PC-9 (cell line): ENCODE results near the gene C18orf63. TPM values are rescaled to one million over a fixed set of nuclear protein-coding genes. Genes with fewer than 3 reads are reported as not detected.

Experiments used
- BruUV-seq: library from RNA; stranded (reverse); fragments of 400-500 nt; replicated peaks from 2 replicates; lab custom pipeline; 2021; lab: Mats Ljungman, UMichigan
- CTCF ChIA-PET: fragments of 300-600 bp; sonication (Branson Sonifier 250); formaldehyde crosslinking; loops from one replicate; lab custom pipeline; 2022; ENCODE audit warnings: antibody characterized with exemption; lab: Charles Lee
- POLR2A ChIA-PET: fragments of 300-600 bp; sonication (Branson Sonifier 250); formaldehyde crosslinking; loops from one replicate; lab custom pipeline; 2022; ENCODE audit warnings: antibody characterized with exemption; ENCODE audit not compliant: unreplicated experiment; lab: Charles Lee
- DNase-seq, 2 experiments: peaks; one replicate each; pipeline versions ENCODE4 v3.0.0 to v3.0.0-alpha.2; 2015 to 2022; ENCODE audit warnings: mixed read lengths in 1 of 2
- H2AFZ ChIP-seq: fragments of 200-600 bp; sonication (generic); 2 replicates; pipeline ENCODE4 v1.8.1; 2017; ENCODE audit warnings: antibody characterized with exemption
- H3F3A ChIP-seq: fragments of 200-600 bp; sonication (generic); 2 replicates; pipeline ENCODE4 v1.8.1; 2017; ENCODE audit warnings: antibody characterized with exemption, mild to moderate bottlenecking, low read depth; ENCODE audit not compliant: insufficient read depth
- H3K27ac ChIP-seq: fragments of 200-600 bp; sonication (generic); 2 replicates; pipeline ENCODE4 v1.6.1; 2016; ENCODE audit warnings: mixed run types
- H3K27me3 ChIP-seq: fragments of 200-600 bp; sonication (generic); 2 replicates; pipeline ENCODE4 v1.6.1; 2016; ENCODE audit warnings: low read depth, mixed run types; ENCODE audit not compliant: insufficient read depth
- H3K36me3 ChIP-seq: fragments of 200-600 bp; sonication (generic); 2 replicates; pipeline ENCODE4 v1.6.1; 2016; ENCODE audit warnings: low read depth, mixed run types
- H3K4me1 ChIP-seq: fragments of 200-600 bp; sonication (generic); replicated peaks from 2 replicates; pipeline ENCODE4 v1.6.1; 2016; ENCODE audit warnings: mixed run types; ENCODE audit not compliant: insufficient read depth
- H3K4me2 ChIP-seq: fragments of 200-600 bp; sonication (generic); 2 replicates; pipeline ENCODE4 v1.6.1; 2017; ENCODE audit warnings: mixed run types
- H3K4me3 ChIP-seq: fragments of 200-600 bp; sonication (generic); 2 replicates; pipeline ENCODE4 v1.6.1; 2016; ENCODE audit warnings: mixed run types
- H3K79me2 ChIP-seq: fragments of 200-600 bp; sonication (generic); 2 replicates; pipeline ENCODE4 v1.6.1; 2017; ENCODE audit warnings: low read depth, mixed run types
- H3K9me2 ChIP-seq: fragments of 200-600 bp; sonication (generic); 2 replicates; pipeline ENCODE4 v1.8.1; 2017; ENCODE audit warnings: mild to moderate bottlenecking; ENCODE audit not compliant: insufficient read depth
- H3K9me3 ChIP-seq: fragments of 200-600 bp; sonication (generic); 2 replicates; pipeline ENCODE4 v1.8.1; 2016; ENCODE audit warnings: low read depth; ENCODE audit not compliant: insufficient read depth
- H4K20me1 ChIP-seq: fragments of 200-600 bp; sonication (generic); 2 replicates; pipeline ENCODE4 v1.8.1; 2017; ENCODE audit not compliant: insufficient read depth
- EZH2 ChIP-seq: fragments of 200-600 bp; sonication (generic); IDR thresholded peaks from 2 replicates; pipeline ENCODE4 v1.8.0; 2017; ENCODE audit warnings: antibody characterized with exemption, low read depth
- intact Hi-C: fragments of 100-400 bp; cut with micrococcal nuclease; formaldehyde crosslinking; loops from one replicate; pipeline ENCODE4 v1.10.0; 2022; ENCODE audit not compliant: unreplicated experiment
- total RNA-seq: library from RNA; stranded (reverse); gene quantifications from 2 replicates; pipeline ENCODE4 v1.2.3, GENCODE V29; 2021
- TF ChIP-seq, protein P1 (sequence below): fragments of 200-600 bp; sonication (generic); conservative IDR thresholded peaks from 2 replicates; pipeline ENCODE4 v1.6.1; 2017; ENCODE audit warnings: mixed run types, antibody characterized with exemption, mild to moderate bottlenecking, moderate library complexity

C18orf63 gene
- total RNA-seq, 1 experiment from 2014 or later, result not detected

DNA sequence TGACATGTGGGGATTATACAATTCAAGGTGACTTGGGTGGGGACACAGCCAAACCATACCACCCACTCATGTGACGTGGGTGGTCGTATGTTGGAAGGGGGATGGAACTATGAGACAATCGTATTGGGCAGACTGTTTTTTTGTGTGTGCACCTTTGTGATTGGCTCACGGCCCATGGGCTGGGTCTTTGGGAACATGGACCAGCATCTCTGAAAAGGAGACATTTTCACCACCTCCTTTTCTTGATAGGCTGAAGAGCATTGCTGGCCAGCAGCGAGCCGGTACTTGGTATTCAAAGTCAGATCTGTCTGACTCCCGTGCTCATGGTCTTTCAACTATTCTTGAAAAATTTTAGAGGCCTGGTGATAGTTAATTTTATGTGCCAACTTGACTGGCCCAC is 79.4 kb downstream of the C18orf63 start:
- Histone ChIP-seq H3F3A (no peaks in the 10 kb centered on the region), H4K20me1 (no peaks in the 10 kb centered on the region; the same call in 1 of the 2 replicates), H3K4me2 (no peak overlapping the region), H3K27me3 (peaks cover 99% of the 10 kb centered on the region), H3K9me2 (no peaks in the 10 kb centered on the region), H3K79me2 (no peaks in the 10 kb centered on the region), H3K4me3 (no peak overlapping the region), H3K27ac (no peak overlapping the region), H3K9me3 (no peaks in the 10 kb centered on the region), H3K4me1 (no peaks in the 10 kb centered on the region), H2AFZ (no peak overlapping the region), H3K36me3 (no peaks in the 10 kb centered on the region)
- CTCF ChIA-PET, result no interaction called here
- DNase-seq, result no peak
- BruUV-seq, result no TSS peak
- POLR2A ChIA-PET, result no interaction called here
- intact Hi-C loops, result no loop called here
- no peak for TF ChIP-seq EZH2
- TF ChIP-seq, protein P1, sequence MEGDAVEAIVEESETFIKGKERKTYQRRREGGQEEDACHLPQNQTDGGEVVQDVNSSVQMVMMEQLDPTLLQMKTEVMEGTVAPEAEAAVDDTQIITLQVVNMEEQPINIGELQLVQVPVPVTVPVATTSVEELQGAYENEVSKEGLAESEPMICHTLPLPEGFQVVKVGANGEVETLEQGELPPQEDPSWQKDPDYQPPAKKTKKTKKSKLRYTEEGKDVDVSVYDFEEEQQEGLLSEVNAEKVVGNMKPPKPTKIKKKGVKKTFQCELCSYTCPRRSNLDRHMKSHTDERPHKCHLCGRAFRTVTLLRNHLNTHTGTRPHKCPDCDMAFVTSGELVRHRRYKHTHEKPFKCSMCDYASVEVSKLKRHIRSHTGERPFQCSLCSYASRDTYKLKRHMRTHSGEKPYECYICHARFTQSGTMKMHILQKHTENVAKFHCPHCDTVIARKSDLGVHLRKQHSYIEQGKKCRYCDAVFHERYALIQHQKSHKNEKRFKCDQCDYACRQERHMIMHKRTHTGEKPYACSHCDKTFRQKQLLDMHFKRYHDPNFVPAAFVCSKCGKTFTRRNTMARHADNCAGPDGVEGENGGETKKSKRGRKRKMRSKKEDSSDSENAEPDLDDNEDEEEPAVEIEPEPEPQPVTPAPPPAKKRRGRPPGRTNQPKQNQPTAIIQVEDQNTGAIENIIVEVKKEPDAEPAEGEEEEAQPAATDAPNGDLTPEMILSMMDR, result no peak

DNA sequence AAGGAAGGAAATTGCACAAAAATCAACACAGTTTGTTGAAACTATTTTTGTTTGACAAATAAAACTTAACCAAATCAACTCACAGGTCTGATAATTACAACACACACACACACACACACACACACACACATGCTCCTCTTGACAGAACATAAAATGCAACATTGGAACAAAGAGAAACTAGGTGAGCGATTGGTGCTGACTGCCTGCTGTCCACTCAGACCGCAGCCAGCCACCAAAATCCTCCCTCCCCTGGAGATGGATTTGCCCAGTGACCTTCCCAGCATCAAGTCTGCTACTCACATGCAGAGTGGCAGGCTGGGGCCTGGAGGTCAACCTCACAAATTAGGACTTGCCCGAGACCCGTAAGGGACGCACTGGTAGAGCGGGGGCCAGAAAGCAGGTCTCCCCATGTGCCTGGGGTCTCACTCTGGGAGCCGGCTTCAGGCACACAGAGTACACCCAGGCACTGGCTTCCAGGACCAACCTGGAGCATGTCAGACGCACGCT is 80.1 kb downstream of the C18orf63 start:
- POLR2A ChIA-PET, result no interaction called here

DNA sequence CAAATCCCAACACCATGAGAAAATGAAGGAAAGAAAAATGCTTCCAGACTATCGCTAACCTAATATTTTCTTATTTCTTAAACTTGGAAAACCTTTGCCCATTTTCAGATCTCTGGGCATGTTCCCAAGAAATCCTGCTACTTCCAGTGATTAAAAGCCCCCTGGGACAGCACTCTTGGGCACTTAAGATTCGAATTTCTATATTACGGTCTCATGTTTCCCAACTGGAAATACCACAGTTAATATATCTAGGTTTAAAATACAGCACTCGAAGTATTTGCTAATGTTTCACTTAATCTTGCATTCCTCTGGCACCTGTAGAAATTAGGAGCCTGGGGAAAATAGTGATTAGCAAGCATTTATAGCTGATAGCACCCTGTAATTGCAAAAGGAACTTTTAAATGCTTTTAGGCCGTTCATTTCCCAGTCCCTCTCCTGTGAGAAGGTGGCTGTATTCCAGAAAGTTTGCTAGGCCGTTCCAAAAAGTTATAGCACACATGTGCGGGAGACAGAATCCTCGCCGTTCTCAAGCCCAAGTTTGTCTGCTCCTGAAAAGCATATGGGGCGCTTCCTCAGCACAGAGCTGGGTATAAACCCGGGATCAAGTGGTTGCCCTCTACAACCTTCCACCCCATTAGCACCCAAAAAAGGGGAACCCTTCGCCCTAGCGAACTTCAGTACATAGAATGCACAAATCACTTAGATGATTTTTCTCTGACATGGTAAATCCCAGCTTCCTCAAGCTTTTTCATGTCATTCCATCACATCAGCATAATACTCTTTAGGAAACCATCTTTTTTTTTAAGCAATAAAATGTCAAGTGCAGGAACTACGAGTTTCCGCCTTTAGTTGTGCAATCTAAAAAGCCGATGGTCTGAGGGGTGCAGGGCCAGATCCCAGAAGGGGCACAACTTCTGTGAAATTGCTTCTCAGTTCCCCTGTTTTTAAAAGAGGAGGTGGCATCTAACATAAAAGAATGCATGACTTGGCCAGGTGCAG is 80.8 kb downstream of the C18orf63 start:
- no peaks in the 10 kb centered on the region for H3K36me3 ChIP-seq
- no peaks in the 10 kb centered on the region for H3K4me1 ChIP-seq
- BruUV-seq, result no TSS peak
- H3K9me2 ChIP-seq, result no peaks in the 10 kb centered on the region
- intact Hi-C loops, result no loop called here
- ChIA-PET POLR2A (interaction anchor here (0.6 kb wide), 1 partner anchor 1867 kb away, joined by 24 read pairs; no protein-coding TSS in a partner anchor), CTCF (no interaction called here)
- H3K79me2 ChIP-seq, result no peaks in the 10 kb centered on the region
- H3K4me3 ChIP-seq, result no peak overlapping the region
- no peak overlapping the region for H3K27ac ChIP-seq
- no peaks in the 10 kb centered on the region; the same call in 1 of the 2 replicates for H4K20me1 ChIP-seq
- H3F3A ChIP-seq, result no peaks in the 10 kb centered on the region
- peaks cover 99% of the 10 kb centered on the region for H3K27me3 ChIP-seq
- no peak for DNase-seq
- no peak overlapping the region for H2AFZ ChIP-seq
- no peak overlapping the region for H3K4me2 ChIP-seq
- TF ChIP-seq EZH2, result no peak
- TF ChIP-seq, protein P1, result no peak
- no peaks in the 10 kb centered on the region for H3K9me3 ChIP-seq

More for the DNA sequence above, 80.1 kb downstream of the C18orf63 start:
- Histone ChIP-seq H3K4me3 (no peak overlapping the region), H3K27me3 (peaks cover 99% of the 10 kb centered on the region), H2AFZ (no peak overlapping the region), H3K79me2 (no peaks in the 10 kb centered on the region), H3K9me3 (no peaks in the 10 kb centered on the region), H3K4me2 (no peak overlapping the region), H3K9me2 (no peaks in the 10 kb centered on the region), H3K27ac (no peak overlapping the region), H4K20me1 (no peaks in the 10 kb centered on the region; the same call in 1 of the 2 replicates), H3K36me3 (no peaks in the 10 kb centered on the region), H3F3A (no peaks in the 10 kb centered on the region), H3K4me1 (no peaks in the 10 kb centered on the region)
- TF ChIP-seq, protein P1, result no peak
- TF ChIP-seq EZH2, result no peak
- BruUV-seq, result no TSS peak
- intact Hi-C loops, result no loop called here
- no peak for DNase-seq
- CTCF ChIA-PET, result no interaction called here
